ENCODE data around the gene GART. TPM values are rescaled to one million over a fixed set of nuclear protein-coding genes. Genes with fewer than 3 reads are reported as not detected.

Gene GART
- total and polyA plus RNA-seq, 10 of the 15 experiments (the other 5 are each of a cell fraction or from before 2014, with no cell fraction given): 44.7 to 178 (median 106) TPM

DNA sequence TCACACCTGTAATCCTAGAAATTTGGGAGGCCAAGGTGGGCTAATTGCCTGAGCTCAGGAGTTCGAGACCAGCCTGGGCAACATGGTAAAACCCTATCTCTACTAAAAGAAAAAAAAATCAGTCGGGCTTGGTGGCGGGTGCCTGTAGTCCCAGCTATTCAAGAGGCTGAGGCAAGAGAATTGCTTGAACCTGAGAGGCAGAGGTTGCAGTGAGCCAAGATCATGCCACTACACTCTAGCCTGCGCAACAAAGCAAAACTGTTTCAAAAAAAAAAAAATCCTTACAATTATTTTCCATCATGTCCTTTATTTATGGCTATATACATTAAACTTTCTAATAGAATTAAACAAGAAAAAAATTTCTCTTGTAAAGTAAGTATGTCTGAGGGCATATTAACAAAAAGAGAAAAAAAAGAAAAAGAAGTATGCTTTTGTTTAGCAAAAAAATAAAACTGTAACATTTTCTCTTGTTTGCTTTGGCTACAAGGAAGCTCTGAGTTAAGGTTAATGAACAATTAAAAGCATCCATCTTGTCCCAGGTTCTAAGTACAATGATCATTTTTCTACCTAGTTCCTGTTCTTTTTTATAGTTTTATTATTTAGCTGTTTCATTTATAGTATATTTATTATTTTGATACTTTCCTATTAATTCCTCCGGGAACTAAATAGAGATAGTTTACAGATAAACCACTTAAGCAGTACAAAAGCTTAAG is 80.2 kb downstream of the GART start:
- H4K20me1 ChIP-seq (ENCODE audit: control insufficient read depth, insufficient read depth): no peaks in the 10 kb centered on the region
- no peaks in the 10 kb centered on the region for H3K9me3 ChIP-seq (replicated peaks; ENCODE audit: control insufficient read depth, insufficient read depth, low read length)
- RAD21 ChIA-PET (ENCODE audit: unreplicated experiment): interaction anchor here (2.0 kb wide), 1 partner anchor 17 kb away, joined by 6 read pairs; no protein-coding TSS in a partner anchor
- no peak overlapping the region for H3K4me3 ChIP-seq
- ATAC-seq (no peak), FAIRE-seq (no peak), DNase-seq (ENCODE audit: low read depth, low spot score) (no peak)
- CTCF ChIA-PET: interaction anchor here (0.8 to 2.9 kb wide), 5 partner anchors 12 to 265 kb away, joined by 3 to 10 read pairs (median 4); partner anchors contain the start of gene TMEM50B
- in situ Hi-C loops (cut with MboI) (no loop called here), intact Hi-C loops (cut with micrococcal nuclease; ENCODE audit: unreplicated experiment) (no loop called here)
- no peaks in the 10 kb centered on the region for H3K79me2 ChIP-seq (ENCODE audit: control insufficient read depth, insufficient read depth, low read length)
- H3K4me2 ChIP-seq (ENCODE audit: control insufficient read depth, insufficient read depth): no peak overlapping the region
- TF ChIP-seq POLR2AphosphoS5 (IDR thresholded peaks at IDR 0.05; ENCODE audit: low read length): no peak
- TF ChIP-seq MYC (IDR thresholded peaks at IDR 0.05; ENCODE audit: insufficient read depth, insufficient read length, insufficient replicate concordance, low read length, severe bottlenecking): no peak
- TF ChIP-seq POU2F2 (IDR thresholded peaks at IDR 0.05; ENCODE audit: borderline replicate concordance, low read depth, low read length): no peak
- TF ChIP-seq, protein P1, sequence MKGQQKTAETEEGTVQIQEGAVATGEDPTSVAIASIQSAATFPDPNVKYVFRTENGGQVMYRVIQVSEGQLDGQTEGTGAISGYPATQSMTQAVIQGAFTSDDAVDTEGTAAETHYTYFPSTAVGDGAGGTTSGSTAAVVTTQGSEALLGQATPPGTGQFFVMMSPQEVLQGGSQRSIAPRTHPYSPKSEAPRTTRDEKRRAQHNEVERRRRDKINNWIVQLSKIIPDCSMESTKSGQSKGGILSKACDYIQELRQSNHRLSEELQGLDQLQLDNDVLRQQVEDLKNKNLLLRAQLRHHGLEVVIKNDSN (IDR thresholded peaks at IDR 0.05; ENCODE audit: borderline replicate concordance, extremely low read length, insufficient read depth, low read depth, low read length): no peak
- TF ChIP-seq RELA (IDR thresholded peaks at IDR 0.05; ENCODE audit: borderline replicate concordance, partially characterized antibody): no peak
- TF ChIP-seq PML (IDR thresholded peaks at IDR 0.05; ENCODE audit: low read length): no peak
- no peak for TF ChIP-seq RAD21 (IDR thresholded peaks at IDR 0.05; ENCODE audit: insufficient read depth, low read depth, low read length)
- no peak for TF ChIP-seq NRF1 (conservative IDR thresholded peaks at IDR 0.05; ENCODE audit: low read depth, low read length)
- TF ChIP-seq, protein P2, sequence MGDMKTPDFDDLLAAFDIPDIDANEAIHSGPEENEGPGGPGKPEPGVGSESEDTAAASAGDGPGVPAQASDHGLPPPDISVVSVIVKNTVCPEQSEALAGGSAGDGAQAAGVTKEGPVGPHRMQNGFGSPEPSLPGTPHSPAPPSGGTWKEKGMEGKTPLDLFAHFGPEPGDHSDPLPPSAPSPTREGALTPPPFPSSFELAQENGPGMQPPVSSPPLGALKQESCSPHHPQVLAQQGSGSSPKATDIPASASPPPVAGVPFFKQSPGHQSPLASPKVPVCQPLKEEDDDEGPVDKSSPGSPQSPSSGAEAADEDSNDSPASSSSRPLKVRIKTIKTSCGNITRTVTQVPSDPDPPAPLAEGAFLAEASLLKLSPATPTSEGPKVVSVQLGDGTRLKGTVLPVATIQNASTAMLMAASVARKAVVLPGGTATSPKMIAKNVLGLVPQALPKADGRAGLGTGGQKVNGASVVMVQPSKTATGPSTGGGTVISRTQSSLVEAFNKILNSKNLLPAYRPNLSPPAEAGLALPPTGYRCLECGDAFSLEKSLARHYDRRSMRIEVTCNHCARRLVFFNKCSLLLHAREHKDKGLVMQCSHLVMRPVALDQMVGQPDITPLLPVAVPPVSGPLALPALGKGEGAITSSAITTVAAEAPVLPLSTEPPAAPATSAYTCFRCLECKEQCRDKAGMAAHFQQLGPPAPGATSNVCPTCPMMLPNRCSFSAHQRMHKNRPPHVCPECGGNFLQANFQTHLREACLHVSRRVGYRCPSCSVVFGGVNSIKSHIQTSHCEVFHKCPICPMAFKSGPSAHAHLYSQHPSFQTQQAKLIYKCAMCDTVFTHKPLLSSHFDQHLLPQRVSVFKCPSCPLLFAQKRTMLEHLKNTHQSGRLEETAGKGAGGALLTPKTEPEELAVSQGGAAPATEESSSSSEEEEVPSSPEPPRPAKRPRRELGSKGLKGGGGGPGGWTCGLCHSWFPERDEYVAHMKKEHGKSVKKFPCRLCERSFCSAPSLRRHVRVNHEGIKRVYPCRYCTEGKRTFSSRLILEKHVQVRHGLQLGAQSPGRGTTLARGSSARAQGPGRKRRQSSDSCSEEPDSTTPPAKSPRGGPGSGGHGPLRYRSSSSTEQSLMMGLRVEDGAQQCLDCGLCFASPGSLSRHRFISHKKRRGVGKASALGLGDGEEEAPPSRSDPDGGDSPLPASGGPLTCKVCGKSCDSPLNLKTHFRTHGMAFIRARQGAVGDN (IDR thresholded peaks at IDR 0.05): no peak
- no peak for TF ChIP-seq NFYA (IDR thresholded peaks at IDR 0.05; ENCODE audit: borderline replicate concordance, low read depth, low read length)
- TF ChIP-seq TCF3 (IDR thresholded peaks at IDR 0.05; ENCODE audit: borderline replicate concordance, insufficient read depth, low read depth, low read length): no peak
- H3K36me3 ChIP-seq (ENCODE audit: control insufficient read depth in 2 of 2, insufficient read depth in 2 of 2, low read length in 1 of 2): peaks cover 0 to 7% of the 10 kb centered on the region in 2 experiments; a peak in 2 of 4 replicates
- H3K4me1 ChIP-seq (ENCODE audit: control insufficient read depth, insufficient read depth, low read length): no peaks in the 10 kb centered on the region
- POLR2A ChIA-PET: no interaction called here
- no peak overlapping the region for H3K27ac ChIP-seq (ENCODE audit: control insufficient read depth, insufficient read depth)
- no peaks in the 10 kb centered on the region for H3K27me3 ChIP-seq (replicated peaks in 1 of 2; ENCODE audit: control insufficient read depth in 2 of 2, insufficient read depth in 2 of 2, low read length in 1 of 2)
- no TSS peak for BruUV-seq (replicated peaks)
- no peak overlapping the region for H2AFZ ChIP-seq (ENCODE audit: control insufficient read depth, low read depth, low read length)
- no peak overlapping the region for H3K9ac ChIP-seq (ENCODE audit: control insufficient read depth, insufficient read depth, low read length)
- 98% methylated on average over 5 of the region's 5 CpGs for WGBS (ENCODE audit: insufficient coverage, insufficient replicate concordance, low lambda C conversion rate, missing lambda C conversion rate)
- SMC1A ChIA-PET (ENCODE audit: uncharacterized antibody, unreplicated experiment): interaction anchor here (0.8 to 1.9 kb wide), 5 partner anchors 14 to 151 kb away, joined by 3 to 8 read pairs (median 4); partner anchors contain the start of gene TMEM50B

Measured in GM12878 (cell line).